GM12878 (cell line): ENCODE results near the gene ST6GALNAC3. TPM values are rescaled to one million over a fixed set of nuclear protein-coding genes. Genes with fewer than 3 reads are reported as not detected.

Experiments used
- ASH2L ChIP-seq: fragments of 300-600, 200-600 bp; sonication (generic); IDR thresholded peaks from 2 replicates; pipeline ENCODE4 v1.6.1; 2017; ENCODE audit warnings: low read depth, mild to moderate bottlenecking, borderline replicate concordance
- DPF2 ChIP-seq: fragments of 450-650 bp; IDR thresholded peaks from 2 replicates; pipeline ENCODE4 v1.6.1; 2017; ENCODE audit warnings: mild to moderate bottlenecking
- RAD21 ChIP-seq: IDR thresholded peaks from 2 replicates; pipeline ENCODE4 v1.6.1; 2011; ENCODE audit warnings: mild to moderate bottlenecking, low read depth, low read length, moderate library complexity; ENCODE audit not compliant: insufficient read depth
- RELB ChIP-seq: fragments of 450-650 bp; IDR thresholded peaks from 2 replicates; pipeline ENCODE4 v1.6.1; 2017; ENCODE audit warnings: low read depth, mild to moderate bottlenecking, moderate library complexity
- SMAD1 ChIP-seq: fragments of 450-650 bp; IDR thresholded peaks from 2 replicates; pipeline ENCODE4 v1.6.1; 2018; ENCODE audit warnings: mild to moderate bottlenecking, low read depth; ENCODE audit not compliant: partially characterized antibody
- SMARCA5 ChIP-seq: fragments of 450-650 bp; IDR thresholded peaks from 2 replicates; pipeline ENCODE4 v1.6.1; 2017; ENCODE audit warnings: mild to moderate bottlenecking
- STAT1 ChIP-seq: fragments of 450-650 bp; conservative IDR thresholded peaks from 2 replicates; pipeline ENCODE4 v1.6.1; 2014; ENCODE audit warnings: antibody characterized with exemption, mild to moderate bottlenecking
- ZBTB11 ChIP-seq: fragments of 450-650 bp; formaldehyde crosslinking; IDR thresholded peaks from 2 replicates; pipeline ENCODE4 v1.5.0; 2022; ENCODE audit warnings: mild to moderate bottlenecking, missing genetic modification characterization
- ZNF384 ChIP-seq: IDR thresholded peaks from 2 replicates; pipeline ENCODE4 v1.6.1; 2012; ENCODE audit warnings: low read depth, mild to moderate bottlenecking, low read length, improper control_type of control experiment, borderline replicate concordance
- polyA plus RNA-seq, 11 experiments: library from polyadenylated mRNA; depleted of rRNA in 4 of 11; unstranded in 6 of 11; stranded (reverse) in 5 of 11; fragments of >200 nt; fragmentation: Nextera tagmentation in 4 of 11; fragmentation: Illumina TruSeq in 1 of 11; extraction: Ambion mirVana in 4 of 11; extraction: Trizol in 1 of 11; gene quantifications; 1 replicate in 1 of 11; 2 replicates in 10 of 11; pipeline versions ENCODE4 v1.2.1 to v1.2.3, GENCODE V29; 2011 to 2016; ENCODE audit warnings: inconsistent platforms in 2 of 11, missing spikeins in 2 of 11, low read depth in 1 of 11
- total RNA-seq, 4 experiments: library from RNA; depleted of rRNA in 3 of 4; stranded (reverse); fragments of >200 nt in 3 of 4; fragmentation: Illumina TruSeq in 1 of 4; extraction: Trizol in 1 of 4; gene quantifications; 2 replicates each; pipeline versions ENCODE4 v1.2.1 to v1.2.3, GENCODE V29; 2013 to 2021

The ST6GALNAC3 gene
- total and polyA plus RNA-seq, 10 of the 15 experiments (the other 5 are each of a cell fraction or from before 2014, with no cell fraction given): 0.04 to 0.68 (median 0.18) TPM; not detected in 3

- TF ChIP-seq ASH2L (no peak), RAD21 (no peak), ZNF384 (no peak), SMAD1 (no peak), DPF2 (no peak), ZBTB11 (CRISPR knock-in tag) (no peak), RELB (no peak), STAT1 (no peak), SMARCA5 (no peak)
Observed at GRCh38 chr1:76463278-76463677, 388.7 kb downstream of the ST6GALNAC3 start (continued).
